Gastroesophageal sphincter (tissue), 4 donors: ENCODE results near the gene GPR78. TPM values are rescaled to one million over a fixed set of nuclear protein-coding genes. Genes with fewer than 3 reads are reported as not detected.

ENCODE experiments used
- ATAC-seq: fragments of 150-250 bp; one replicate; pipeline ENCODE4 v1.9.1; 2016; ENCODE audit warnings: mild to moderate bottlenecking, moderate library complexity
- H3K27ac ChIP-seq, 4 donors: fragments of 200-600 bp; sonication (generic) in 3 of 4; 1 replicate in 3 of 4; 2 replicates in 1 of 4; pipeline ENCODE4 v1.5.1; 2016 to 2019
- H3K27me3 ChIP-seq: fragments of 200-600 bp; sonication (generic); one replicate; pipeline ENCODE4 v1.5.1; 2019
- H3K36me3 ChIP-seq, 2 donors: fragments of 200-600 bp; sonication (generic); one replicate each; pipeline ENCODE4 v1.5.1; 2019; ENCODE audit warnings: control low read depth in 1 of 2
- H3K4me1 ChIP-seq, 3 donors: fragments of 200-600 bp; sonication (generic); 1 replicate in 2 of 3; 2 replicates in 1 of 3; pipeline ENCODE4 v1.5.1; 2016 to 2019; ENCODE audit warnings: control low read depth in 2 of 3
- H3K4me3 ChIP-seq, 2 donors: fragments of 200-600 bp; sonication (generic); one replicate each; pipeline ENCODE4 v1.5.1; 2019; ENCODE audit warnings: mild to moderate bottlenecking in 1 of 2, moderate library complexity in 1 of 2
- H3K9me3 ChIP-seq, 3 donors: fragments of 200-600 bp; sonication (generic); one replicate each; pipeline ENCODE4 v1.5.1; 2017 to 2019; ENCODE audit warnings: control low read depth in 2 of 3
- CTCF ChIP-seq, 4 experiments: fragments of 200-600 bp in 2 of 4; fragments of 450-650 bp in 2 of 4; sonication (generic) in 1 of 4; IDR thresholded peaks; one replicate each; pipeline ENCODE4 v1.5.1; 2017 to 2019; ENCODE audit warnings: antibody characterized with exemption in 4 of 4, mild to moderate bottlenecking in 2 of 4, moderate library complexity in 2 of 4
- EP300 ChIP-seq: sonication (generic); formaldehyde crosslinking; IDR thresholded peaks from one replicate; pipeline ENCODE4 v1.6.1; 2017; ENCODE audit warnings: antibody characterized with exemption, mild to moderate bottlenecking
- POLR2A ChIP-seq, 2 donors: fragments of 450-650 bp; IDR thresholded peaks; one replicate each; pipeline ENCODE4 v1.6.1; 2017; ENCODE audit warnings: antibody characterized with exemption in 2 of 2, mild to moderate bottlenecking in 2 of 2, moderate library complexity in 1 of 2
- POLR2AphosphoS5 ChIP-seq: sonication (generic); formaldehyde crosslinking; IDR thresholded peaks from one replicate; pipeline ENCODE4 v1.6.1; 2017; ENCODE audit warnings: antibody characterized with exemption
- WGBS, 2 donors: methylation state at CpG; one replicate each; pipeline ENCODE4 v1.1.5; 2018; ENCODE audit warnings: low coverage in 1 of 2; 5-methylcytosine and 5-hydroxymethylcytosine counted together
- total RNA-seq, 4 donors: library from RNA; depleted of rRNA; stranded (reverse); fragments of >200 nt; gene quantifications; one replicate each; pipeline ENCODE4 v1.1.0, GENCODE V29; 2016

The GPR78 gene
- total RNA-seq, 4 donors from 2014 or later, result not detected

GRCh38 chr4:8548731-8549351 lies 31.4 kb upstream of the GPR78 start:
- WGBS, 2 donors, result 75% methylated on average over 2 to 11 of the region's 14 CpGs
- Histone ChIP-seq H3K9me3 (no peaks in the 10 kb centered on the region), H3K36me3 (no peaks in the 10 kb centered on the region), H3K4me1 (no peaks in the 10 kb centered on the region), H3K27ac (no peak overlapping the region), H3K27me3 (peaks cover 18% of the 10 kb centered on the region), H3K4me3 (no peak overlapping the region)
- TF ChIP-seq POLR2AphosphoS5 (no peak), POLR2A (IDR thresholded peaks at IDR 0.05) (no peak)
- no peak for ATAC-seq

DNA sequence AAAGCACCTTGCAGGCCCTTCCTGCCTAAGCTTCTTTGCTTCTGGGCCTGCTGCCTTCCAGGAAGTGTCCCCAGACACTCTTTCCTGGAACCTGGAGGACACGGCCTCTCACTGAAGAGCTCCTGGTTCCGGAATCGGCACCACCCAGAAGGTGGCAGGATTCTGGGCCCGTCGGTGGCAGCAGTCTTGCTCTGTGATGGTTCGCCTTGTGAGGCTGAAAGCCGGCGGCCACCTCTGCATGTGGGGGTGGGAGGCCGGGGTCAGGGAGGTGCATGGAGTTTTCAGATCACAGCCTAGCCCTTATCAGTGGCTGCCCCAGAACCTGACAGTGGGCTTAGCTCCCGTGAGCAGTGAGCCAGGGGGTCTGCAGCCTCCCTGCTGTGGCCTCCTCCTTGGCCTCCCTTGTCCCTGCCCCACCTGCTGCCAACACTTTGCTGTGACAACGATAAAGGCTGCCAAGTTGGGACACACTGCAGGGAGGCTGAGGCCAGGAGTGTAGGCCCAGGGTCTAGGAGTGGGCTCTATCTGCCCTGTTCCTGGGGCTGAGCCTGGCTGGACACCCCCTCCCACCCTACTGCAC lies 30.8 kb upstream of the GPR78 start:
- no peak for ATAC-seq
- Histone ChIP-seq H3K4me1 (no peaks in the 10 kb centered on the region), H3K36me3 (no peaks in the 10 kb centered on the region), H3K27me3 (peaks cover 13% of the 10 kb centered on the region), H3K27ac (no peak overlapping the region), H3K4me3 (no peak overlapping the region), H3K9me3 (no peaks in the 10 kb centered on the region)
- no peak for TF ChIP-seq POLR2AphosphoS5
- TF ChIP-seq EP300, result no peak
- no peak for TF ChIP-seq POLR2A (IDR thresholded peaks at IDR 0.05)
- TF ChIP-seq CTCF (IDR thresholded peaks at IDR 0.05), result no peak
- no CpG with 5 or more reads among the region's 11 CpGs for WGBS, 2 donors

GRCh38 chr4:8550691-8551090 lies 29.5 kb upstream of the GPR78 start:
- Histone ChIP-seq H3K4me1 (no peaks in the 10 kb centered on the region), H3K9me3 (no peaks in the 10 kb centered on the region), H3K4me3 (no peak overlapping the region), H3K27ac (no peak overlapping the region), H3K27me3 (peaks cover 6% of the 10 kb centered on the region), H3K36me3 (no peaks in the 10 kb centered on the region)
- no peak for ATAC-seq
- TF ChIP-seq CTCF (IDR thresholded peaks at IDR 0.05), result no peak
- TF ChIP-seq POLR2AphosphoS5, result no peak
- no peak for TF ChIP-seq POLR2A (IDR thresholded peaks at IDR 0.05)
- no peak for TF ChIP-seq EP300
- WGBS, 2 donors, result 43 to 60% methylated on average over 1 to 3 of the region's 9 CpGs

DNA sequence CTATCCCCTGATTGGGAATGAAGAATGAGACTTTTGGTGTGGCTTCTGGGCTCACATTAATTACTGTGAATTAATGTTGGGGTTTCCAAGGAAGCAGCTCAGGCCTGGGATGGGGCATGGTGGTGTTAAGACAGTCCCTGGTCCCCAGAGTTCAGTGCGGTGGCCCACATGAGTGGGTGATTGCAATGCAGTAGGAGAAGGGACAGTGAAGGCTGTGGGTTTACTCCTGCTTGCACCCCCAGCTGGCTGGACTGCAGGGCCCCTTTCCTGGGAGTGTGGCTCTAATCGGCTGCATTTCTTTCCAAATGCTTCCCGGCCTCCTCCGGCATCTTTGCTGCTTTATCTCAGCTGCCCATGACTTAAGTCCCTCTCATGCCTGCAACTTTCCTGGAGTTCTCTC lies 28.2 kb upstream of the GPR78 start:
- WGBS, 2 donors, result 79 to 100% methylated on average over 1 to 4 of the region's 4 CpGs
- no peaks in the 10 kb centered on the region for H3K9me3 ChIP-seq
- H3K27me3 ChIP-seq, result peaks cover 6% of the 10 kb centered on the region
- no peak overlapping the region for H3K4me3 ChIP-seq
- no peaks in the 10 kb centered on the region for H3K36me3 ChIP-seq
- H3K4me1 ChIP-seq, result no peaks in the 10 kb centered on the region
- no peak overlapping the region for H3K27ac ChIP-seq
- TF ChIP-seq EP300 (no peak), POLR2AphosphoS5 (no peak), POLR2A (IDR thresholded peaks at IDR 0.05) (no peak), CTCF (IDR thresholded peaks at IDR 0.05) (no peak)
- no peak for ATAC-seq

- Histone ChIP-seq H3K4me3 (no peak overlapping the region), H3K4me1 (no peaks in the 10 kb centered on the region), H3K9me3 (no peaks in the 10 kb centered on the region), H3K27me3 (peaks cover 6% of the 10 kb centered on the region), H3K27ac (no peak overlapping the region), H3K36me3 (no peaks in the 10 kb centered on the region)
- TF ChIP-seq CTCF (IDR thresholded peaks at IDR 0.05), result no peak
- no peak for TF ChIP-seq POLR2A (IDR thresholded peaks at IDR 0.05)
- no peak for TF ChIP-seq EP300
- no peak for TF ChIP-seq POLR2AphosphoS5
- ATAC-seq, result no peak
- 71 to 100% methylated on average over 1 of the region's 8 CpGs for WGBS, 2 donors
These were observed 27.5 kb upstream of the GPR78 start for GRCh38 chr4:8552581-8553205.
